ENCODE results near the gene FBH1.
A peak's percentile ranks its signal among the peaks of the same experiment; 100 is the strongest.
"Not testable (repeated sequence)": the region's sequence is repeated elsewhere in the genome, so short reads cannot be mapped to it uniquely, and the experiment has no call there.

Gene FBH1

DNA sequence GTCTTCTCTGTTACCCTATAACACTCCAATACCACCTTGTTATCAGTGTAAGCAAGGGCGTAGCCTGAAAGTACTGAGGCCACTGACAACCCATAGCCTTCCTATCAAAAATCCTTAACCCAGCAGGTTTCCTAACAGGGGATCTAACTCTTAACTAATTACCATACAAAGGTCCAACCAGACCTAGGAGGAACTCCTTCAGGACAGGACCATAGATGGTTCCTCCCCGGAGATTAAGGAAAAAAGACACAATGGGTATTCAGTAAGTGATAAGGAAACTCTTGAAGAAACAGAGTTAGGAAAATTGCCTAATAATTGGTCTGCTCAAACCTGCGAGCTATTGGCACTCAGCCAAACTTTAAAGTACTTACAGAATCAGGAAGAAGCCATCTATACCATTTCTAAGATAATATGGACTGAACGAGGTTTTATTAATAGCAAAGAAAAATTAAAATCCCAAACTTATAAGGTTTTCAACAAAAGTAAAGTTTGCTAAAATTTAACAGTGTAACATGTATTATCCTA lies 22.9 kb upstream of the FBH1 start:
- DNase-seq (ENCODE audit: low read depth, low spot score); POLR2A ChIA-PET; CTCF ChIA-PET; H3K4me3 ChIP-seq (ENCODE audit: low read depth, low read length): not testable (repeated sequence)

DNA sequence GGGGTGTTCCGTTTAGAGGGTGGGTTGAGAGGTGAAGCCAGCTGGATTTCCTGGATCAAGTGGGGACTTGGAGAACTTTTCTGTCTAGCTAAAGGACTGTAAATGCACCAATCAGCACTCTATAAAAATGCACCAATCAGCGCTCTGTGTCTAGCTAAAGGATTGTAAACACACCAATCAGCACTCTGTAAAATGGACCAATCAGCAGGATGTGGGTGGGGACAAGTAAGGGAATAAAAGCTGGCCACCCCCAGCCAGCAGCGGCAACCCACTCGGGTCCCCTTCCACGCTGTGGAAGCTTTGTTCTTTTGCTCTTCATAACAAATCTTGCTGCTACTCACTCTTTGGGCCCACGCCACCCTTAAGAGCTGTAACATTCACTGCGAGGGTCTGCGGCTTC lies 21.7 kb upstream of the FBH1 start:
- H3K4me3 ChIP-seq (ENCODE audit: low read depth, low read length); DNase-seq (ENCODE audit: low read depth, low spot score): not testable (repeated sequence)
- ChIA-PET CTCF (interaction anchor here (1.0 to 1.6 kb wide), 3 partner anchors 9 to 237 kb away, joined by 3 to 6 read pairs (median 3); no protein-coding TSS in a partner anchor), POLR2A (interaction anchor here (1.1 kb wide), 1 partner anchor 55 kb away, joined by 3 read pairs; the partner anchor contains the start of gene GDI2)

DNA sequence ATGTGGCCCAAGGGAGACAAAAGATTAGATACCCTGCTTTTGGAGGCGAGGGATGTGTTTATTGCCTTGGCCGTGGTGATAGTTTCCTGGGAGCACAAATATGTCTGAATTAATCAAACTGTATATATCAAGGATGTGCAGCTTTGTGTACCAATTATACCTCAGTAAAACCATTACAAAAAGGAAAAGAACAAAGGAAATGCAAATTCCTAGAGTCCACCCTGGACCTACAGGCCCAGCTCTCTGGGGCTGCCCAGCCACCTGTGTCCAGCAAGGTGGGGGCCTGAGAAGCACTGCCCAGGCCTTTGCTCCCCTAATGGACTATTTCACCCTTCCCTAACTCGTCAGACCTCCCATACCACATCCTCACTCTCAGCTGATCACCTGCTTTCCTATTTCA lies 20.9 kb upstream of the FBH1 start:
- DNase-seq (ENCODE audit: low read depth, low spot score): no peak
- H3K4me3 ChIP-seq (ENCODE audit: low read depth, low read length): no peak overlapping the region
- ChIA-PET CTCF (interaction anchor here (1.0 to 1.6 kb wide), 3 partner anchors 13 to 238 kb away, joined by 3 to 6 read pairs (median 3); no protein-coding TSS in a partner anchor), POLR2A (interaction anchor here (1.1 kb wide), 1 partner anchor 56 kb away, joined by 3 read pairs; the partner anchor contains the start of gene GDI2)
- no peak for TF ChIP-seq CTCF (IDR thresholded peaks at IDR 0.05; ENCODE audit: insufficient read depth, low read length, missing control alignments)

DNA sequence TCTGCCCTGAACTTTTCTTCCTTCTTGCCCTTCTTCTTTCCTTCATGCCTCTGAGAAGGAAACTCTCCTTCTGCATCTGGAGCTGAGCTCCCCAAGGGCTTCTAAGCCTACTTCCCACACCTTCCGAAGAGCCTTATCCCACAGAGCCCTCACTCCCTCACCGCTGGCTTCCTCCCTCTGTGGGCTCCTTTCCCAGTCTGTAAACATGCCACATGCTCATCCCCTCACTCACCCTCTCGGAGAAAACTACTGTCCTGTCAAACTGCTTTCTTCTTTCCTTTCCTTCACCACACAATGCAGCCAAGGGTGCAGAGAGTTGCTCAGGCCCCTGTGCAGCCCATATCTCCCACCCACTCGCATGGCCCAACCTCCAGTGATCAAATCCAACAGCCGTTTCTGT lies 18.4 kb upstream of the FBH1 start:
- CTCF ChIA-PET: interaction anchor here (0.6 to 3.4 kb wide), 7 partner anchors 9 to 241 kb away, joined by 3 to 16 read pairs (median 4); no protein-coding TSS in a partner anchor
- H3K4me3 ChIP-seq (ENCODE audit: low read depth, low read length): no peak overlapping the region
- no peak for TF ChIP-seq CTCF (IDR thresholded peaks at IDR 0.05; ENCODE audit: insufficient read depth, low read length, missing control alignments)
- POLR2A ChIA-PET: no interaction called here
- no peak for DNase-seq (ENCODE audit: low read depth, low spot score)

- TF ChIP-seq CTCF (IDR thresholded peaks at IDR 0.05; ENCODE audit: insufficient read depth, low read length, missing control alignments): peak; percentile 50
- CTCF ChIA-PET: interaction anchor here (0.6 to 3.4 kb wide), 28 partner anchors 10 to 431 kb away, joined by 3 to 24 read pairs (median 4); partner anchors contain the start of gene GDI2
- POLR2A ChIA-PET: interaction anchor here (1.4 kb wide), 1 partner anchor 16 kb away, joined by 4 read pairs; the partner anchor contains the start of genes ANKRD16 and FBH1
- H3K4me3 ChIP-seq (ENCODE audit: low read depth, low read length): no peak overlapping the region
- DNase-seq (ENCODE audit: low read depth, low spot score): no peak
Observed at GRCh38 chr10:5873515-5873995, 16.5 kb upstream of the FBH1 start.

- H3K4me3 ChIP-seq (ENCODE audit: low read depth, low read length): peak overlapping the region; percentile 41
- ChIA-PET POLR2A (interaction anchor here (0.7 to 0.9 kb wide), 2 partner anchors 14 to 63 kb away, joined by 3 to 4 read pairs; partner anchors contain the start of genes ANKRD16, FBH1 and GDI2), CTCF (interaction anchor here (0.8 to 2.5 kb wide), 5 partner anchors 12 to 435 kb away, joined by 3 to 8 read pairs (median 3); partner anchors contain the start of genes ANKRD16 and FBH1)
- peak; percentile 90 for DNase-seq (ENCODE audit: low read depth, low spot score)
- TF ChIP-seq CTCF (IDR thresholded peaks at IDR 0.05; ENCODE audit: insufficient read depth, low read length, missing control alignments): no peak
Observed at GRCh38 chr10:5876181-5876768, 13.8 kb upstream of the FBH1 start.

GRCh38 chr10:5877041-5877440 lies 13.0 kb upstream of the FBH1 start:
- DNase-seq (ENCODE audit: low read depth, low spot score); POLR2A ChIA-PET; H3K4me3 ChIP-seq (ENCODE audit: low read depth, low read length): not testable (repeated sequence)
- CTCF ChIA-PET: interaction anchor here (0.9 to 2.5 kb wide), 5 partner anchors 9 to 436 kb away, joined by 3 to 8 read pairs (median 4); partner anchors contain the start of genes ANKRD16 and FBH1
